Mesenchymal stem cell (in vitro differentiated cells and primary cell): ENCODE results near the gene MAGI3.

Source experiments
- DNase-seq: peaks from one replicate; pipeline ENCODE4 v3.0.0-alpha.2; 2013
- H2AFZ ChIP-seq: one replicate; pipeline ENCODE4 v1.6.1; 2013; ENCODE audit warnings: low read depth, mild to moderate bottlenecking, control low read depth, inconsistent platforms, low read length, moderate library complexity
- H2AK5ac ChIP-seq: 2 replicates; pipeline ENCODE4 v1.6.1; 2013; ENCODE audit warnings: low read length, moderate library complexity, mild to moderate bottlenecking, inconsistent platforms; ENCODE audit not compliant: severe bottlenecking
- H2BK120ac ChIP-seq: one replicate; pipeline ENCODE4 v1.6.1; 2013; ENCODE audit warnings: low read depth, mild to moderate bottlenecking, inconsistent platforms, low read length, moderate library complexity
- H2BK12ac ChIP-seq, 2 experiments: one replicate each; pipeline ENCODE4 v1.6.1; 2013; ENCODE audit warnings: inconsistent platforms in 2 of 2, low read length in 2 of 2, mild to moderate bottlenecking in 2 of 2, moderate library complexity in 2 of 2, control low read depth in 1 of 2
- H2BK15ac ChIP-seq: one replicate; pipeline ENCODE4 v1.6.1; 2013; ENCODE audit warnings: mild to moderate bottlenecking, low read depth, inconsistent platforms; ENCODE audit not compliant: poor library complexity, severe bottlenecking
- H2BK5ac ChIP-seq: 2 replicates; pipeline ENCODE4 v1.6.1; 2013; ENCODE audit warnings: low read depth, mild to moderate bottlenecking, low read length, control low read depth, inconsistent platforms; ENCODE audit not compliant: poor library complexity, severe bottlenecking
- H3K14ac ChIP-seq, 2 experiments: one replicate each; pipeline ENCODE4 v1.6.1; 2013; ENCODE audit warnings: inconsistent platforms in 2 of 2, low read length in 2 of 2, control low read depth in 1 of 2, mild to moderate bottlenecking in 1 of 2, moderate library complexity in 1 of 2
- H3K18ac ChIP-seq, 2 experiments: one replicate each; pipeline ENCODE4 v1.6.1; 2013; ENCODE audit warnings: inconsistent platforms in 2 of 2, low read length in 2 of 2, control low read depth in 1 of 2, low read depth in 1 of 2, mild to moderate bottlenecking in 1 of 2
- H3K23ac ChIP-seq, 2 experiments: one replicate each; pipeline ENCODE4 v1.6.1; 2013; ENCODE audit warnings: inconsistent platforms in 2 of 2, low read length in 2 of 2, mild to moderate bottlenecking in 2 of 2, moderate library complexity in 2 of 2, control low read depth in 1 of 2
- H3K27ac ChIP-seq: 2 replicates; pipeline ENCODE4 v1.5.1; 2013; ENCODE audit warnings: mild to moderate bottlenecking, moderate library complexity, low read length, control low read depth, inconsistent platforms; ENCODE audit not compliant: poor library complexity, severe bottlenecking
- H3K27me3 ChIP-seq, 2 experiments: 2 replicates each; pipeline versions ENCODE4 v1.6.1 to v1.7.0; 2013; ENCODE audit warnings: low read length in 2 of 2, mild to moderate bottlenecking in 2 of 2, moderate library complexity in 2 of 2, control low read depth in 1 of 2, inconsistent platforms in 1 of 2; ENCODE audit not compliant: control insufficient read depth in 1 of 2, insufficient read depth in 1 of 2
- H3K36me3 ChIP-seq, 2 experiments: 2 replicates each; pipeline versions ENCODE4 v1.6.1 to v1.7.0; 2013; ENCODE audit warnings: low read length in 2 of 2, control low read depth in 1 of 2, inconsistent platforms in 1 of 2, low read depth in 1 of 2, mild to moderate bottlenecking in 1 of 2; ENCODE audit not compliant: insufficient read depth in 2 of 2, control insufficient read depth in 1 of 2
- H3K4ac ChIP-seq, 2 experiments: one replicate each; pipeline ENCODE4 v1.6.1; 2013; ENCODE audit warnings: inconsistent platforms in 2 of 2, low read length in 2 of 2, mild to moderate bottlenecking in 2 of 2, moderate library complexity in 2 of 2, control low read depth in 1 of 2, low read depth in 1 of 2
- H3K4me1 ChIP-seq: 2 replicates; pipeline ENCODE4 v1.6.1; 2013; ENCODE audit warnings: low read depth, low read length, control low read depth; ENCODE audit not compliant: control insufficient read depth, insufficient read depth
- H3K4me2 ChIP-seq: 2 replicates; pipeline ENCODE4 v1.6.1; 2013; ENCODE audit warnings: low read length, mild to moderate bottlenecking, inconsistent platforms; ENCODE audit not compliant: poor library complexity, severe bottlenecking
- H3K4me3 ChIP-seq, 2 experiments: 2 replicates each; pipeline versions ENCODE4 v1.5.1 to v1.7.0; 2013; ENCODE audit warnings: low read length in 2 of 2, mild to moderate bottlenecking in 2 of 2, control low read depth in 1 of 2, low read depth in 1 of 2; ENCODE audit not compliant: insufficient read depth in 1 of 2
- H3K79me1 ChIP-seq: replicated peaks from 2 replicates; pipeline ENCODE4 v1.6.1; 2013; ENCODE audit warnings: mild to moderate bottlenecking, control low read depth, low read length, inconsistent platforms; ENCODE audit not compliant: poor library complexity, severe bottlenecking
- H3K9ac ChIP-seq: 2 replicates; pipeline ENCODE4 v1.7.0; 2013; ENCODE audit warnings: mild to moderate bottlenecking, low read length, moderate library complexity
- H3K9me3 ChIP-seq: 2 replicates; pipeline ENCODE4 v1.7.0; 2013; ENCODE audit warnings: mild to moderate bottlenecking, low read length; ENCODE audit not compliant: control insufficient read depth
- H4K8ac ChIP-seq: one replicate; pipeline ENCODE4 v1.6.1; 2013; ENCODE audit warnings: inconsistent platforms, mild to moderate bottlenecking, low read length, moderate library complexity
- H4K91ac ChIP-seq: one replicate; pipeline ENCODE4 v1.6.1; 2013; ENCODE audit warnings: mild to moderate bottlenecking, low read length, inconsistent platforms
- WGBS: methylation state at CpG from one replicate; pipeline ENCODE4 v1.1.7; 2013; ENCODE audit warnings: mixed read lengths; 5-methylcytosine and 5-hydroxymethylcytosine counted together

The MAGI3 gene

DNA sequence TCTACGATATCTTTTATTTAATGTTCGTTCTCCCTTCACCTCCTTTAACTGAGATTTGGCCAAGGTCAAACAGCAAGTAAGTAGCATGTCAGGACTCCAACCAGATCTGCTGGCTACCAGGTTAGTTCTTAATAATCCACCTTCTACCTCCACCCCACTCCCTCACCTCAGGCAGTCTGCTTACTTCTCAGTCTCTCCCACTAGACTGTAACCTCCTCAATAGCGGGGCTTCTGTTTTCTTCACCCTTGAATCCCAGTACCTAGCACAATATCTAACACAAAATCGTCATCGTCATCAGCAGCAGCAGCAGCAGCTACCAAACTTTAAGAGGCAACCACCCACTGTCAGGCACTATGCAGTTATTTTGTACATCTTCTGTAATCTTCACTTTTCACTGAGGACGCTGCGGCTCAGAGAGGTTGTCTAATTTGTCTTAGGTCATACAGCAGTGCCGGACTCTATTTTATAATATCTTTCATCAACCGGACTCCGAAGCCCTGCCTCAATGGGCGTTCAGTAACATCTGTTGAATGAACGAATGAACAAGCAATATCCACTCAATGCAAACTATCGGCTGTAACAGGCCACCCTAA, 859 bp upstream of the MAGI3 start:
- Histone ChIP-seq H3K14ac (no peak overlapping the region), H3K23ac (no peak overlapping the region), H2AK5ac (no peak overlapping the region), H2BK120ac (no peak overlapping the region), H3K27me3 (no peaks in the 10 kb centered on the region), H3K79me1 (peaks cover 13% of the 10 kb centered on the region), H3K4ac (no peak overlapping the region), H3K4me2 (peak overlapping the region; percentile 72), H3K9ac (peak overlapping the region; percentile 86), H3K18ac (peak overlapping the region in 1 of 2 experiments; percentile 59), H3K9me3 (no peaks in the 10 kb centered on the region), H2BK12ac (no peak overlapping the region), H3K36me3 (no peaks in the 10 kb centered on the region), H4K91ac (no peak overlapping the region), H3K27ac (peak overlapping the region; percentile 55), H4K8ac (no peak overlapping the region), H2AFZ (peak overlapping the region; percentile 67), H3K4me3 (peak overlapping the region; percentile 63 to 93), H3K4me1 (peaks cover 3% of the 10 kb centered on the region), H2BK15ac (no peak overlapping the region), H2BK5ac (no peak overlapping the region)
- WGBS, result 14% methylated on average over 13 of the region's 13 CpGs
- no peak for DNase-seq

DNA sequence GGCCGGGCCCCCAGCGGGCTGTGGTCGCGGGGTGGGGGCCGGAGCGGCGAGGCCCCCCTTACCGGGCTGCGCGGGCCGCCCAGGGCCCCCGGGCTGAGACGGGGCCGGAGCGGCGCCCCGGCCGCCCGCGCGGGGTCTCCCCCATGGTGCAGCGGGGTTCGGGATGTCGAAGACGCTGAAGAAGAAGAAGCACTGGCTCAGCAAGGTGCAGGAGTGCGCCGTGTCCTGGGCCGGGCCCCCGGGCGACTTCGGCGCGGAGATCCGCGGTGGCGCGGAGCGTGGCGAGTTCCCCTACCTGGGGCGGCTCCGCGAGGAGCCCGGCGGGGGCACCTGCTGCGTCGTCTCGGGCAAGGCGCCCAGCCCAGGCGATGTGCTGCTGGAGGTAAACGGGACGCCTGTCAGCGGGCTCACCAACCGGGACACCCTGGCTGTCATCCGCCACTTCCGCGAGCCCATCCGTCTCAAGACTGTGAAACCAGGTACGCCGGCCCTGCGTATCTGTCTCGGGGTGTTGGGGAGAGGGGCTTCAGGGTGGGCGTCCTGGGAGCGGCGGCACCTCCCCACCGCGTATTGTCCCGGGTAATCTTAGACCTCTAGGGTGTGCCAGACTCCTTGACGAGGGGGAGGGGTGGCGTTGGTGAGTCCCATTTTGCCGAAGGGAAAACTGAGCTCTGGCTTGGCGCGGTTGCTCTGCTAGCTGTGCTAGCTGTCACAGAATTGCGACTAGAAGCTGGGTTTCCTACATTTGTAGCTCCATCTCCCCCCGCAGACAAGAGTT, 745 bp downstream of the MAGI3 start:
- Histone ChIP-seq H3K23ac (peak overlapping the region; percentile 51 to 79), H3K36me3 (no peaks in the 10 kb centered on the region), H3K18ac (peak overlapping the region in 1 of 2 experiments; percentile 91), H2BK120ac (peak overlapping the region; percentile 66), H2AK5ac (no peak overlapping the region), H4K8ac (peak overlapping the region; percentile 21), H2AFZ (peak overlapping the region; percentile 72), H2BK15ac (peak overlapping the region; percentile 71), H3K27me3 (no peaks in the 10 kb centered on the region), H3K27ac (no peak overlapping the region), H4K91ac (no peak overlapping the region), H2BK5ac (peak overlapping the region; percentile 78), H3K4me3 (peak overlapping the region; percentile 93 to 94), H3K4me2 (peak overlapping the region; percentile 71), H3K79me1 (peaks cover 13% of the 10 kb centered on the region), H3K9ac (peak overlapping the region; percentile 86), H3K9me3 (no peaks in the 10 kb centered on the region), H2BK12ac (peak overlapping the region in 1 of 2 experiments; percentile 10), H3K4me1 (peaks cover 3% of the 10 kb centered on the region), H3K4ac (peak overlapping the region in 1 of 2 experiments; percentile 47), H3K14ac (peak overlapping the region in 1 of 2 experiments; percentile 62)
- WGBS, result under 1% methylated on average over 59 of the region's 74 CpGs
- DNase-seq, result peak; percentile 34

DNA sequence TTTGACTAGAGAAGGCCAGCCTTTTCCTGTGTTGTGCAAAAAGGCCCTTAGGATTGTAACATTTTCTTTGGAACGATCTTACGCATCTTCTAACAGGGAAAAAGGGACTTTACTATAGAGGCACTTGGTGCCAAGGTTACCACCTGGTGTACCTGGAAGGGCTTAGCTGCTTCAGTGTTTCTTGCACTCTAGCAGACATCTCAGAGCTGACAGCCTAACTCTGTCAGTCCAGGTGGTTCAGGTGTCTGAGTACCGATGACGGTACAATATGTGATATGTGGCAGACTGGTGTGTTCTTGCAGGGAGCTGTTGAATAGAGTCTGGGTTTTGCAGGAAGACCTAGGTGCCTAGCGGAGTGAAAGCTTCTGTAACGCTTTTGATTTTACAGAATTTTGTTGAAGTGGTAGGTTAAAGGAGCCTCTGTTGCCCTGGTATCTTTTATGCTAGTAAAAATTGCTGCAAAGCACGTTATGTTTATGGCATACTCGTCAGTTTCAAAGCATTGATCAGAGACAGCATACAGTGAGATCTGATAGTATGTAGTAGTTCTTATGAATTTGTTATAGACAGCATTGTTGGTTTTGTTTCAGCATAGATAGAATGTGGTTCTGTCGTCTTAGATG, 1.4 kb downstream of the MAGI3 start:
- no peak overlapping the region for H2AFZ ChIP-seq
- H3K79me1 ChIP-seq, result peaks cover 13% of the 10 kb centered on the region
- H2AK5ac ChIP-seq, result no peak overlapping the region
- H3K4me2 ChIP-seq, result peak overlapping the region; percentile 71
- H2BK12ac ChIP-seq, result no peak overlapping the region
- H2BK5ac ChIP-seq, result no peak overlapping the region
- H3K23ac ChIP-seq, result no peak overlapping the region
- peak overlapping the region; percentile 86 for H3K9ac ChIP-seq
- H3K36me3 ChIP-seq, result no peaks in the 10 kb centered on the region
- H3K4me1 ChIP-seq, result peaks cover 3% of the 10 kb centered on the region
- H2BK120ac ChIP-seq, result no peak overlapping the region
- 21% methylated on average over 9 of the region's 9 CpGs for WGBS
- H3K18ac ChIP-seq, result no peak overlapping the region
- H4K91ac ChIP-seq, result no peak overlapping the region
- no peak overlapping the region for H3K27ac ChIP-seq
- no peak for DNase-seq
- H3K9me3 ChIP-seq, result no peaks in the 10 kb centered on the region
- peak overlapping the region; percentile 93 to 94 for H3K4me3 ChIP-seq
- H4K8ac ChIP-seq, result no peak overlapping the region
- H3K14ac ChIP-seq, result peak overlapping the region in 1 of 2 experiments; percentile 92
- H3K27me3 ChIP-seq, result no peaks in the 10 kb centered on the region
- no peak overlapping the region for H2BK15ac ChIP-seq
- no peak overlapping the region for H3K4ac ChIP-seq

DNA sequence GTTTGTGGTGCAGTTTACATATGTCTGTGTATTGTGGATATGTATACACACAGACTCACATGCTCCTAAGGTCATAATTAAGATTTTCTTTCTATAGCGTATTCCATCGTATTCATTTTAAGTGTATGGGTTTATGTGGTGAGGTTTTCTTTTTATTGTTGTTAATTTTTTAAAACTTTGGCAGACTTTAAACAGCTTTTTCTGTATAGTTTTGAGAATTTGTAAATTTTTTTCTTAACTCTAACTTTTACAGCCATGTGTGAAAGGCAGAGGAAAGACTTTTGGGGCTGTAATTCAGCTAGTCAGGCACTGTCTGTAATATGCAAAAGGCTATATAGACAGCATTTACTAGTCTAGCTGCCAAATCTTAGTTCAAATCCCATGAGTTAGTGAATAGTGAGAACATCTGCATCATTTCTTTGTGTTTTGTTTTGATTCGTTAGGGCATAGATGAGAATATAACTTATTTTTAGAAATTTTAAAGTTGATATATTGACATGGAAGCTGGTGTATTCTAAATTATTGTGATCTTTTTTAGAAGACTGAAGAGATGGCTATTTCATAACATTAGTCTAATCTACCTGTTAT, 2.3 kb downstream of the MAGI3 start:
- 88% methylated on average over 1 of the region's 3 CpGs for WGBS
- Histone ChIP-seq H3K27ac (no peak overlapping the region), H3K23ac (no peak overlapping the region), H2BK120ac (no peak overlapping the region), H3K14ac (no peak overlapping the region), H3K4me3 (peak overlapping the region in 1 of 2 experiments; percentile 93), H3K9ac (peak overlapping the region; percentile 86), H3K36me3 (no peaks in the 10 kb centered on the region), H3K27me3 (no peaks in the 10 kb centered on the region), H2AFZ (no peak overlapping the region), H4K91ac (no peak overlapping the region), H3K4me1 (peaks cover 3% of the 10 kb centered on the region), H4K8ac (no peak overlapping the region), H3K9me3 (no peaks in the 10 kb centered on the region), H3K4me2 (no peak overlapping the region), H3K18ac (no peak overlapping the region), H2BK15ac (no peak overlapping the region), H3K4ac (no peak overlapping the region), H2BK5ac (no peak overlapping the region), H2AK5ac (no peak overlapping the region), H2BK12ac (no peak overlapping the region), H3K79me1 (peaks cover 13% of the 10 kb centered on the region)
- no peak for DNase-seq
